DOHH2 (cell line): ENCODE data around the gene GALNT17.
A peak's percentile ranks its signal among the peaks of the same experiment; 100 is the strongest.
"Not testable (repeated sequence)": the region's sequence is repeated elsewhere in the genome, so short reads cannot be mapped to it uniquely, and the experiment has no call there.

Experiments used
- H3F3A ChIP-seq: fragments of 200-600 bp; sonication (generic), shearing (Covaris generic); 2 replicates; pipeline ENCODE4 v1.6.0; 2016; ENCODE audit warnings: antibody characterized with exemption, mild to moderate bottlenecking; ENCODE audit not compliant: control insufficient read depth, insufficient read depth
- H3K27ac ChIP-seq: fragments of 200-600 bp; sonication (generic); 2 replicates; pipeline ENCODE4 v1.5.1; 2014; ENCODE audit warnings: low read depth, mild to moderate bottlenecking, low read length, moderate library complexity
- H3K27me3 ChIP-seq: fragments of 200-600 bp; sonication (generic); 2 replicates; pipeline ENCODE4 v1.6.1; 2014; ENCODE audit warnings: mild to moderate bottlenecking, low read length, mixed read lengths; ENCODE audit not compliant: control insufficient read depth
- H3K36me3 ChIP-seq: fragments of 200-600 bp; sonication (generic); 2 replicates; pipeline ENCODE4 v1.6.1; 2014; ENCODE audit warnings: mild to moderate bottlenecking, low read length, moderate library complexity, mixed read lengths; ENCODE audit not compliant: control insufficient read depth
- H3K4me1 ChIP-seq: fragments of 200-600 bp; sonication (generic); 2 replicates; pipeline ENCODE4 v1.6.1; 2014; ENCODE audit warnings: mild to moderate bottlenecking, low read length, mixed read lengths; ENCODE audit not compliant: control insufficient read depth
- H3K4me2 ChIP-seq: fragments of 200-600 bp; sonication (generic); 2 replicates; pipeline ENCODE4 v1.6.0; 2014; ENCODE audit warnings: mild to moderate bottlenecking, low read length, moderate library complexity
- H3K4me3 ChIP-seq: fragments of 200-600 bp; sonication (generic); 2 replicates; pipeline ENCODE4 v1.5.1; 2014; ENCODE audit warnings: mild to moderate bottlenecking, low read length, mixed read lengths
- H3K79me2 ChIP-seq: fragments of 200-600 bp; sonication (generic); 2 replicates; pipeline ENCODE4 v1.6.1; 2014; ENCODE audit warnings: mild to moderate bottlenecking, low read length, mixed read lengths; ENCODE audit not compliant: control insufficient read depth
- H3K9me2 ChIP-seq: fragments of 200-600 bp; sonication (generic); replicated peaks from 2 replicates; pipeline ENCODE4 v1.6.1; 2014; ENCODE audit warnings: mild to moderate bottlenecking, low read length, mixed read lengths; ENCODE audit not compliant: control insufficient read depth
- H3K9me3 ChIP-seq: fragments of 200-600 bp; sonication (generic); 2 replicates; pipeline ENCODE4 v1.6.1; 2014; ENCODE audit warnings: antibody characterized with exemption, low read length, mixed read lengths; ENCODE audit not compliant: control insufficient read depth, insufficient read depth
- H4K20me1 ChIP-seq: fragments of 200-600 bp; sonication (generic); 2 replicates; pipeline ENCODE4 v1.6.0; 2014; ENCODE audit warnings: low read depth, mild to moderate bottlenecking, antibody characterized with exemption, low read length, moderate library complexity; ENCODE audit not compliant: control insufficient read depth, insufficient read depth
- EZH2phosphoT487 ChIP-seq: fragments of 200-600 bp; sonication (generic); IDR thresholded peaks from 2 replicates; pipeline ENCODE4 v1.6.1; 2017; ENCODE audit warnings: borderline replicate concordance, mild to moderate bottlenecking, antibody characterized with exemption, low read length, moderate library complexity, mixed read lengths
- TF ChIP-seq, protein P1 (sequence below): fragments of 200-600 bp; sonication (generic); IDR thresholded peaks from one replicate; pipeline ENCODE4 v1.5.1; 2014; ENCODE audit warnings: antibody characterized with exemption, mild to moderate bottlenecking, low read depth, low read length; ENCODE audit not compliant: poor library complexity, severe bottlenecking

The GALNT17 gene

DNA sequence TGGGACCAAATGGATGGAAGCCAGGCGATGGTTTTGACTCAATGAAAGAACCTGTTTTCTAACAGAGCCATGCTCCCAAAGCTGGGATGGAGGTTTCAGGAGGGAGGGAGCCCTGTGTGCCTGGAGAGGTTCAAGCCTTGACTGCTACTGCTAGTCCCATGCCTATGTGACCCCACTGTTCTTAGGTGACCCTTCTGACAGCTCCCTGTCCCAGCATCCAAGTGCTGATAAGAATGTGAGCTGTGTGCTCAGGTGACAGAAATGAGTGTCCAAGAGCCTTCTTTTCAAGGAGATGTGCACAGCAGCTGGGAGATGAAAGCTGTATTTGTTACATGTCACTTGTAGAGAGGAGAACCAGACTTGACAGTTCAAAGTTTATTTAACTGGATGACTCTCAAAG lies 595.4 kb downstream of the GALNT17 start:
- H3K27me3 ChIP-seq = no peaks in the 10 kb centered on the region
- H4K20me1 ChIP-seq = no peaks in the 10 kb centered on the region
- H3K9me2 ChIP-seq = no peaks in the 10 kb centered on the region
- H3K36me3 ChIP-seq = no peaks in the 10 kb centered on the region
- no peaks in the 10 kb centered on the region for H3K4me1 ChIP-seq
- H3K4me3 ChIP-seq = no peak overlapping the region
- no peaks in the 10 kb centered on the region for H3F3A ChIP-seq
- H3K79me2 ChIP-seq = no peaks in the 10 kb centered on the region
- H3K9me3 ChIP-seq = 0 out of 2 replicates have a peak, but pooled peaks cover 3% of the 10 kb centered on the region
- H3K4me2 ChIP-seq = no peak overlapping the region
- no peak overlapping the region for H3K27ac ChIP-seq
- no peak for TF ChIP-seq EZH2phosphoT487
- TF ChIP-seq, protein P1, sequence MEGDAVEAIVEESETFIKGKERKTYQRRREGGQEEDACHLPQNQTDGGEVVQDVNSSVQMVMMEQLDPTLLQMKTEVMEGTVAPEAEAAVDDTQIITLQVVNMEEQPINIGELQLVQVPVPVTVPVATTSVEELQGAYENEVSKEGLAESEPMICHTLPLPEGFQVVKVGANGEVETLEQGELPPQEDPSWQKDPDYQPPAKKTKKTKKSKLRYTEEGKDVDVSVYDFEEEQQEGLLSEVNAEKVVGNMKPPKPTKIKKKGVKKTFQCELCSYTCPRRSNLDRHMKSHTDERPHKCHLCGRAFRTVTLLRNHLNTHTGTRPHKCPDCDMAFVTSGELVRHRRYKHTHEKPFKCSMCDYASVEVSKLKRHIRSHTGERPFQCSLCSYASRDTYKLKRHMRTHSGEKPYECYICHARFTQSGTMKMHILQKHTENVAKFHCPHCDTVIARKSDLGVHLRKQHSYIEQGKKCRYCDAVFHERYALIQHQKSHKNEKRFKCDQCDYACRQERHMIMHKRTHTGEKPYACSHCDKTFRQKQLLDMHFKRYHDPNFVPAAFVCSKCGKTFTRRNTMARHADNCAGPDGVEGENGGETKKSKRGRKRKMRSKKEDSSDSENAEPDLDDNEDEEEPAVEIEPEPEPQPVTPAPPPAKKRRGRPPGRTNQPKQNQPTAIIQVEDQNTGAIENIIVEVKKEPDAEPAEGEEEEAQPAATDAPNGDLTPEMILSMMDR = no peak

DNA sequence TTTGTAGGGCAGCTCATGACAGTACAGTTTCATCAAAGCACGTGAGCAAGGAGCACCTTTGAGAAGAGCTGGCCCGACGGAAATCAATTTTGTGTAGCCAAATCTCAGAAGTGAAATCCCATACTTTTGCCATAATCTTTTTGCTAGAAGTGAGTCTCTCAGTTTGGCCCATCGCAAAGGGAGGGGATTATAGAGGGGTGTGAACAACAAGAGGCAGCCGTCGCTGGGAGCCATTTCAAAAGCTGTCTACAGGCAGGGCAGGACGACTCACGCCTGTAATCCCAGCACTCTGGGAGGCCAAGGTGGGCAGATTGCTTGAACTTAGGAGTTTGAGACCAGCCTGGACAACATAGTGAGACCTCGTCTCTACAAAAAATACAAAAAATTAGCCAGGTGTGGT lies 599.8 kb downstream of the GALNT17 start:
- H3K36me3 ChIP-seq = no peaks in the 10 kb centered on the region

DNA sequence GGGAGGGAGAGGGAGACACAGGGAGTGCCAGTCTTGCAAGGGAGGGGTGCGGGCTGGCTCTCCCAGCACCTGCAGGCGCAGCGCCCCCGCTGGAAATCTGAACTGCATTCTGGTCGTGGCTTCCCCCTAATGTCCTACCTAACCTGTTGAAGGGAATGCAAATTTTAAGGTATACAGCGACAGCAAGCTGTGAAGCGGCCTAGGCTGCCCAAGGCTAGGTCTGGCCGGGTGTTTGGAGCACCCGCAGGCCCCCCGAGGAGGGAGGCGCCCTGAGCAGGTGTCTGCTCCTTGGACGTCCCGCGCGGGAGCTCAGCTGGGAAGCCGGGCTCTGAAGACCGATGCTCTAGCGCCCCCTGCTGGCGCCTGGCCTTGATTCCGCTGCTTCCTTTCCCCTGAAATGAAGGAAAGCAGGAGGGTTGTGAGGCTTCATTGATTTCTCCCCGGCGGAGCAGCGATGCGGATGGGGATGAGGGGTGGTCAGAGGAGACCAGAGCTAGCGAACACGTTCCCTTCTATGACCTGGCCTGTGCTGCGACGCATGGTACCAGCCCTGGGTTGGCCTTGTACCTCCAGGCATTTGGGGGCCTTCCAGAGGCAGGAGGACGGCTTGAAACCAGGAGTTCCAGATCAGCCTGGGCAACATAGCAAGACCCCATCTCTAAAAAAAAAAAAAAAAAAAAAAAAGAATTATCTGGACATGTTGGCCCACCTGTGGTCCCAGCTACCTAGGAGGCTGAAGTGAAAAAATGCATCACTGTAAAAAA lies 601.3 kb downstream of the GALNT17 start:
- Histone ChIP-seq H3K9me3 (no peaks in the 10 kb centered on the region), H3F3A (no peaks in the 10 kb centered on the region), H3K4me2 (peak overlapping the region; percentile 51), H3K27ac (no peak overlapping the region), H3K4me3 (no peak overlapping the region), H3K4me1 (no peaks in the 10 kb centered on the region), H4K20me1 (no peaks in the 10 kb centered on the region), H3K9me2 (no peaks in the 10 kb centered on the region), H3K36me3 (no peaks in the 10 kb centered on the region), H3K27me3 (no peaks in the 10 kb centered on the region), H3K79me2 (no peaks in the 10 kb centered on the region)
- no peak for TF ChIP-seq EZH2phosphoT487
- TF ChIP-seq, protein P1 = peak; percentile 99

More for the DNA sequence above, 599.8 kb downstream of the GALNT17 start:
- Histone ChIP-seq H3F3A (no peaks in the 10 kb centered on the region), H3K4me1 (no peaks in the 10 kb centered on the region), H3K4me2 (no peak overlapping the region), H3K4me3 (no peak overlapping the region), H3K27ac (no peak overlapping the region), H4K20me1 (no peaks in the 10 kb centered on the region), H3K79me2 (no peaks in the 10 kb centered on the region), H3K9me2 (no peaks in the 10 kb centered on the region), H3K9me3 (no peaks in the 10 kb centered on the region), H3K27me3 (no peaks in the 10 kb centered on the region)
- no peak for TF ChIP-seq EZH2phosphoT487

DNA sequence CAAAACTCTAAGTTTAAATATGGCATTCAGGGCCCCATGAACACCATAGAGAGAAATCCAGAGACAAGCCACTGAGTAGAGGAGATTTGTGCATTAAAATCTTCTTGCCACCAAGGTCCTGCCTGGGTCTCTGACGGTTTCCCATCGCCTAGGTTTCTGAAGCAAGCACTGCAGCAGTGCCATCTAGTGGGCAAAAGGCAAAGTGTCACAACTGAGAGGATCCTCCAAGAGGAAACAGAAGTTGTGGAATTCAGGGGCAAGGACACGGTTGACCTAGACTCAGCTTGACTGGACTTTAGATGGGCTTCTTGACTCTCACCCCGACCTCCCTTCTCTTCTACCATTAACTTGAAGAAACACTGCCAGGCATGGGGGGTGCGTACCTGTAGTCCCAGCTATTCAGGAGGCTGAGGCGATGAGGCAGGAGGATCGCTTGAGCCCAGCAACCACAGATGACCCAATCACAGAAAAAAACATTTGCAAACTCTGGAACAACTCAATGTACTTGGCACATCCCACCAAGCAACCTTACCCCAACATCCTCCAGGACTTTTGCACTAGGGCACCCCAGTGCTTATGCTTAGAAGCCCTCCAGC lies 604.1 kb downstream of the GALNT17 start:
- no peaks in the 10 kb centered on the region for H3K27me3 ChIP-seq
- no peaks in the 10 kb centered on the region for H3K4me1 ChIP-seq
- H4K20me1 ChIP-seq = no peaks in the 10 kb centered on the region
- no peak overlapping the region for H3K4me2 ChIP-seq
- H3K9me2 ChIP-seq = no peaks in the 10 kb centered on the region
- H3K27ac ChIP-seq = no peak overlapping the region
- H3K4me3 ChIP-seq = no peak overlapping the region
- no peaks in the 10 kb centered on the region for H3K79me2 ChIP-seq
- TF ChIP-seq, protein P1 = peak; percentile 97
- no peak for TF ChIP-seq EZH2phosphoT487
- no peaks in the 10 kb centered on the region for H3K36me3 ChIP-seq
- H3K9me3 ChIP-seq = no peaks in the 10 kb centered on the region
- no peaks in the 10 kb centered on the region for H3F3A ChIP-seq

DNA sequence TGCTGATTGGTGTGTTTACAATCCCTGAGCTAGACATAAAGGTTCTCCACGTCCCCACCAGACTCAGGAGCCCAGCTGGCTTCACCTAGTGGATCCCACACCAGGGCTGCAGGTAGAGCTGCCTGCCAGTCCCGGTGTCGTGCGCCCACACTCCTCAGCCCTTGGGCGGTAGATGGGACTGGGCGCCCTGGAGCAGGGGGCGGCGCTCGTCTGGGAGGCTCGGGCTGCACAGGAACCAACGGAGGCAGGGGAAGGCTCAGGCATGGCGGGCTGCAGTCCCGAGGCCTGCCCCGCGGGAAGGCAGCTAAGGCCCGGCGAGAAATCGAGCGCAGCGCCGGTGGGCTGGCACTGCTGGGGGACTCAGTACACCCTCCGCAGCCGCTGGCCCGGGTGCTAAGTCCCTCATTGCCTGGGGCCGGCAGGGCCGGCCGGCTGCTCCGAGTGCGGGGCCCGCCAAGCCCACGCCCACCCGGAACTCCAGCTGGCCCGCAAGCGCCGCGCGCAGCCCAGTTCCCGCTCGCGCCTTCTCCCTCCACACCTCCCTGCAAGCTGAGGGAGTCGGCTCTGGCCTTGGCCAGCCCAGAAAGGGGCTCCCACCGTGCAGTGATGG lies 606.1 kb downstream of the GALNT17 start:
- not testable (repeated sequence) for H4K20me1 ChIP-seq, H3K4me3 ChIP-seq, H3F3A ChIP-seq, H3K27me3 ChIP-seq, H3K4me1 ChIP-seq, H3K9me3 ChIP-seq, H3K27ac ChIP-seq, H3K79me2 ChIP-seq, H3K36me3 ChIP-seq, H3K9me2 ChIP-seq, H3K4me2 ChIP-seq
